ENCODE data around the gene NATD1. TPM values are rescaled to one million over a fixed set of nuclear protein-coding genes. Genes with fewer than 3 reads are reported as not detected.
A peak's percentile ranks its signal among the peaks of the same experiment; 100 is the strongest.

Gene NATD1
- total RNA-seq, 4 donors from 2014 or later = 8.9 to 22.2 (median 15.4) TPM

DNA sequence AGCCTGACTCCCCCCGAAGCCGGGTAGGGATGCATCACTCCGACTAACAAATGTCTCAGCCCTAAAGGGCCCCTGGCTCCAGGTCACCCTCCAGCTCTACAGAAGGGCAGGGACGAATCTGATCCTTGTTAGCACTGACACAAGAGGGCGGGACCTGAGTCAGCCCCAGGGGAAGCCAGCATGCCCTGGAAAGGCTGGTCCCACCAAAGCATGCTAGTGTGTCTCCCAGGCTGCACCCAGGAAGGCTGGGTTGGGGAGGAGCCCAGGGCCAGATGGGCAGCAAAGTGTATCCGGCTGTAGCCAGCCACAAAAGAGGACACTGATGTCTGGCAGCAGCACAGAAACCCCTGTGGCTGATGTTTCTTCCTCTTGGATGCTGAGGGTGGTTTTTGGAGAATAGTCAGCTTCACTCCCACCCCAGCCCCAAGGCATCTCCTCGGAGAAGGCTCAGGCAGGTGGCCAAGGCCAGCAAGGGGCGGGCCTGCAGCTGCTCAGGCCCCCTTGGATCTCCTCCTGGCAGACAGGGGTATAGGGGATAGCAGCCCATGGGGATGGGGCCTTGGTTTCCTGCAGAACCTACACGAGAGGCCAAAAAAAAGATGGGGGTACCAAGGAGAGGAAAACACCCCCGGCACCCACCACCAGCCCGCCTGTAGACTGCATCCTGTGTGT, 11.0 kb downstream of the NATD1 start:
- WGBS, 2 donors (ENCODE audit: low coverage in 1 of 2) = no CpG with 5 or more reads among the region's 11 CpGs
- no peak for ATAC-seq
- Histone ChIP-seq H3K36me3 (peaks cover 0 to 46% of the 10 kb centered on the region in 2 donors), H3K27me3 (no peaks in the 10 kb centered on the region), H3K9me3 (no peaks in the 10 kb centered on the region), H3K4me3 (no peak overlapping the region), H3K27ac (no peak overlapping the region), H3K4me1 (peaks cover 0 to 6% (median 0%) of the 10 kb centered on the region in 3 donors)
- TF ChIP-seq POLR2AphosphoS5 (IDR thresholded peaks at IDR 0.05) (no peak), EP300 (IDR thresholded peaks at IDR 0.05) (no peak), CTCF (IDR thresholded peaks at IDR 0.05) (no peak), POLR2A (IDR thresholded peaks at IDR 0.05) (no peak)

DNA sequence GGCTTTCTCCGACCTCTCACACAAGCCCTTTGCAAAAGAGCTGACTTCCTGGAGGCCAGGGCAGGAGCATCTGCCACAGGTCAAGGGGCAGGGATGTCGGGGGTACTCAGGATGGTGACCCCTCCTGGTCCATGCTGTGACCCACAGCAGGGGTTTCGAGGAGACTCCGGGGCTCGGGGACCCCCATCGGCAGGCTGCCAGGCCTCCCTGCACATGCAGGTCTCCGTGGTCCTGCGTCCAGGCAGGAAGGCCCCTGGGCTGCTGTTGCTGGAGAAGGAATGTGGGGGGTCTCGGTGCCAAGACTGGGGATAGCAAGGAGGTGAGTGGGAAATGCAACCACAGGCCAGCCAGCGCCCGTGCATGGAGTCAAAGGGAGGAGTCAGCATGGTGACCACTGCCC, 11.6 kb downstream of the NATD1 start:
- WGBS, 2 donors (ENCODE audit: low coverage in 1 of 2) = 70% methylated on average over 2 of the region's 11 CpGs; no CpG with 5 or more reads in 1 of the 2 donors
- H3K27ac ChIP-seq = no peak overlapping the region
- H3K9me3 ChIP-seq = no peaks in the 10 kb centered on the region
- peaks cover 0 to 40% of the 10 kb centered on the region in 2 donors for H3K36me3 ChIP-seq
- no peak for ATAC-seq
- H3K27me3 ChIP-seq = no peaks in the 10 kb centered on the region
- H3K4me1 ChIP-seq = peaks cover 0 to 6% (median 0%) of the 10 kb centered on the region in 3 donors
- no peak overlapping the region for H3K4me3 ChIP-seq
- no peak for TF ChIP-seq POLR2AphosphoS5 (IDR thresholded peaks at IDR 0.05)
- no peak for TF ChIP-seq CTCF (IDR thresholded peaks at IDR 0.05)
- TF ChIP-seq POLR2A (IDR thresholded peaks at IDR 0.05) = no peak
- no peak for TF ChIP-seq EP300 (IDR thresholded peaks at IDR 0.05)

GRCh38 chr17:21240369-21241055, 12.7 kb downstream of the NATD1 start:
- TF ChIP-seq EP300 (IDR thresholded peaks at IDR 0.05) (no peak), POLR2A (IDR thresholded peaks at IDR 0.05) (no peak), POLR2AphosphoS5 (IDR thresholded peaks at IDR 0.05) (no peak), CTCF (IDR thresholded peaks at IDR 0.05) (no peak)
- WGBS, 2 donors (ENCODE audit: low coverage in 1 of 2) = no CpG with 5 or more reads among the region's 25 CpGs

DNA sequence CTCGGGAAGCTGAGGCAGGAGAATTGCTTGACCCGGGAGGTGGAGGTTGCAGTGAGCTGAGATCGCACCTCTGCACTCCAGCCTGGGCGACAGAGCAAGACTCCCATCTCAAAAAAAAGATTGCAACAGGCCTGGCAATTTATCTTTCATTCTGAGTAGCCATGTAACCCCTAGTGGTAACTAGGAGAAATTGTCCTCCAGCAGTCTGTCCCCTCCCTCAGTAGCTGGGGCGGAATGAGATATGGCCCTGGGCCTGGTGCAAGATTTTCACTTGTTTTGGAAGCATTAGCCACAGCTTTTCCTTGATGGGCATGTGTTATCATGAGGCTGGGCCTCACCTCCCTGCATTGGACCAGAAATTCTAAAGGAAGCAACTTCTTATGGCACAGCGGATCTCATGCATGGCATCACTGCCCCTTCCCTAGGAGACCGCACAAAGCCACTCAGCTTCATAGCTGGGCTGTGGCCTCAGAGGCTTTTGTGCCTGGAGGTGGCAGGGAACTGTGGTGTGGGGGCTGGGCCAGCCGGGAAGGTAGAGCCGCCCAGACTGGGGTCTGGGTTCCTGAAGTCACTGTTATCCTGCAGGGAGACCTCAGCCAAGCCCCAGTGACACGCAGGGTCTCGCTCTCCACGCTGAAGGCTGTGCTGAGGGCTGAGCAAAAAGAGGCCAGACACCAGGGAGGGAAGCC, 13.4 kb downstream of the NATD1 start:
- Histone ChIP-seq H3K36me3 (peaks cover 0 to 39% of the 10 kb centered on the region in 2 donors), H3K27me3 (no peaks in the 10 kb centered on the region), H3K27ac (no peak overlapping the region), H3K4me3 (no peak overlapping the region), H3K9me3 (no peaks in the 10 kb centered on the region), H3K4me1 (peaks cover 0 to 6% (median 0%) of the 10 kb centered on the region in 3 donors)
- WGBS, 2 donors (ENCODE audit: low coverage in 1 of 2) = 63 to 72% methylated on average over 4 to 5 of the region's 12 CpGs
- ATAC-seq = peak; percentile 42
- TF ChIP-seq EP300 (IDR thresholded peaks at IDR 0.05) (no peak), POLR2A (IDR thresholded peaks at IDR 0.05) (no peak), CTCF (IDR thresholded peaks at IDR 0.05) (peak in 3 of 4 experiments; percentile 39 to 43 (median 40)), POLR2AphosphoS5 (IDR thresholded peaks at IDR 0.05) (no peak)

More at GRCh38 chr17:21240369-21241055, 12.7 kb downstream of the NATD1 start:
- no peaks in the 10 kb centered on the region for H3K27me3 ChIP-seq
- peaks cover 0 to 39% of the 10 kb centered on the region in 2 donors for H3K36me3 ChIP-seq
- no peak for ATAC-seq
- no peaks in the 10 kb centered on the region for H3K9me3 ChIP-seq
- peaks cover 0 to 6% (median 0%) of the 10 kb centered on the region in 3 donors for H3K4me1 ChIP-seq
- no peak overlapping the region for H3K27ac ChIP-seq
- no peak overlapping the region for H3K4me3 ChIP-seq
